ENCODE data around the gene FLNC.

The FLNC gene

DNA sequence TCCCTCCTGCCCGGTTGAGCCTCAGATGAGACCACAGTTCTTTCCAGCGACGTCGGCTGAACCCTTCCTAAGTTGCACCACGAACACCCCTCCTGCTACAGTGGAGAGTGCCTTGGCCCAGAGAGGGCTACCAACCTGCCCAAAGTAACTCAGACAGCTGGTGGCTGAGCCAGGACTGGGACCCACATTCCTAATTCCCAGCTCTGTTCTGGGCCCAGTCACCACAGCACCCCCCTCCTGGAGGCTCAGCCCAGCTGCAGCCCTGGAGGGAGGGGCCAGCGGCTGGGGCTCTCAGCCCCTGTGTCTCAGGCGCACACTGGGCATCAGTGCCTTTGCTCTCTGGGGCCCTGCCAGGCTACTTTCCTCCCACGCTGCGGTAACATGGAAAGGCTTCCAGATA, 43.0 kb downstream of the FLNC start:
- H4K20me1 ChIP-seq (ENCODE audit: insufficient read depth, low read length, poor library complexity, severe bottlenecking), result no peaks in the 10 kb centered on the region
- TF ChIP-seq CTCF (conservative IDR thresholded peaks at IDR 0.05; ENCODE audit: low read length), result no peak
- no peak for TF ChIP-seq EZH2phosphoT487 (IDR thresholded peaks at IDR 0.05; ENCODE audit: borderline replicate concordance)
- H3K27me3 ChIP-seq (ENCODE audit: insufficient read depth, low read length, poor library complexity, severe bottlenecking), result no peaks in the 10 kb centered on the region
- no peak overlapping the region for H3K9ac ChIP-seq (ENCODE audit: low read depth, low read length, poor library complexity, severe bottlenecking)
- no peak overlapping the region for H3K4me3 ChIP-seq (ENCODE audit: low read length, poor library complexity, severe bottlenecking)
- H3K4me1 ChIP-seq (ENCODE audit: insufficient read depth, low read length, poor library complexity, severe bottlenecking), result peaks cover 14% of the 10 kb centered on the region
- no peaks in the 10 kb centered on the region for H3F3A ChIP-seq (ENCODE audit: low read depth)
- no peaks in the 10 kb centered on the region for H3K9me3 ChIP-seq (ENCODE audit: insufficient read depth, low read depth, low read length)
- no peaks in the 10 kb centered on the region for H3K36me3 ChIP-seq (ENCODE audit: insufficient read depth, low read length)
- H3K4me2 ChIP-seq (ENCODE audit: low read depth, low read length, poor library complexity, severe bottlenecking), result no peak overlapping the region
- peaks cover 4% of the 10 kb centered on the region; the same call in 1 of the 2 replicates for H3K79me2 ChIP-seq (ENCODE audit: insufficient read depth, low read length)
- H2AFZ ChIP-seq (ENCODE audit: low read length), result no peak overlapping the region
- no peaks in the 10 kb centered on the region for H3K9me2 ChIP-seq (replicated peaks; ENCODE audit: low read depth, low read length)

DNA sequence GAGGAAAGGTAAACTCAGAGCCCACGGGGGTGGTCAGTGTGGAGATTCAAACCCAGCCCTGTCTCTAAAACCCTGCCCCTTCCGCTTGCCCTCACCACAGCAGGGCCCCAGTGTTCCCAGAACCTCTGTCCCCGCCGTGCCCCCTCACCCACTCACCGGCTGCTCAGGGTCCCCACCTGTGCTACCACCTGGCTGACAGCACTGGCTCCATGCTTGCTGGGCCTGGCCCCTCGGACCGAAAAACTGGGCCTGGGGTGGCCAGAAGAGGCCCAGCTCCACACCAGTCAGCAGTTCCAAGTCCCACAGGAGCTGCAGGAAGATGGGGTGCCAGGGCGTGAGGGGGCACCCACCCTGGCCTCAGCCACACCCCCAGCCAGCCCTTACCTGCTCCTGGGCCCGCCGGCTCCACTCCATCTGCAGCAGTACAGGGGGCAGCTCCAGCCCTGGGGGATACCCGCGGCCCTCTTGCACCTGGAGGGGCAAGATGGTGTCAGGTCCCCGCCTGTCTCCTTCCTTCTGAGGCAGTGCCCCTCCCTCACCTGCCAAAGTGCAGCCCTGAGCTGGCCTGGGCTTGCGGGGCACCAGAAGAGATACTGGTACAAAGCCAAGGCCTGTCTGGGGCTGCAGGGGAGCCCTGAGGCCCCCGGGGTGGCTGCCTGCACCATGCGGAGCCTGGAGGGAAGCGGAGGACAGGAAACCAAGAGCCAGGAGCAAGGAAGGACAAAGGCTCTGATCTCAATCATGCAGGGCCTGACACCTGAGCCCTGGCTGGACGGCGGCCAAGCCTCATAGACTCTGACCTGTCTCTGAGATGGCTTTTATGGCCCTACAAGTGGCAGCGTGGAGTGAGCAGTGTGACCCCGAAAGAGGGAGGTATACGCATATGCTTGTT, 44.2 kb downstream of the FLNC start:
- no peak for TF ChIP-seq EZH2phosphoT487 (IDR thresholded peaks at IDR 0.05; ENCODE audit: borderline replicate concordance)
- no peak for TF ChIP-seq CTCF (conservative IDR thresholded peaks at IDR 0.05; ENCODE audit: low read length)

GRCh38 chr7:128875523-128875948, 45.3 kb downstream of the FLNC start:
- Histone ChIP-seq H3F3A (ENCODE audit: low read depth) (no peaks in the 10 kb centered on the region), H3K9me2 (replicated peaks; ENCODE audit: low read depth, low read length) (no peaks in the 10 kb centered on the region), H3K4me3 (ENCODE audit: low read length, poor library complexity, severe bottlenecking) (no peak overlapping the region), H4K20me1 (ENCODE audit: insufficient read depth, low read length, poor library complexity, severe bottlenecking) (no peaks in the 10 kb centered on the region), H3K9ac (ENCODE audit: low read depth, low read length, poor library complexity, severe bottlenecking) (no peak overlapping the region), H3K4me2 (ENCODE audit: low read depth, low read length, poor library complexity, severe bottlenecking) (no peak overlapping the region), H3K4me1 (ENCODE audit: insufficient read depth, low read length, poor library complexity, severe bottlenecking) (peaks cover 3% of the 10 kb centered on the region), H3K27me3 (ENCODE audit: insufficient read depth, low read length, poor library complexity, severe bottlenecking) (no peaks in the 10 kb centered on the region), H3K79me2 (ENCODE audit: insufficient read depth, low read length) (0 out of 2 replicates have a peak, but pooled peaks cover 1% of the 10 kb centered on the region), H3K9me3 (ENCODE audit: insufficient read depth, low read depth, low read length) (no peaks in the 10 kb centered on the region), H2AFZ (ENCODE audit: low read length) (no peak overlapping the region), H3K36me3 (ENCODE audit: insufficient read depth, low read length) (no peaks in the 10 kb centered on the region)
- TF ChIP-seq CTCF (conservative IDR thresholded peaks at IDR 0.05; ENCODE audit: low read length) (no peak), EZH2phosphoT487 (IDR thresholded peaks at IDR 0.05; ENCODE audit: borderline replicate concordance) (no peak)

More for the DNA sequence above, 44.2 kb downstream of the FLNC start:
- H3K4me2 ChIP-seq (ENCODE audit: low read depth, low read length, poor library complexity, severe bottlenecking), result no peak overlapping the region
- H3K79me2 ChIP-seq (ENCODE audit: insufficient read depth, low read length), result peaks cover 4% of the 10 kb centered on the region; the same call in 1 of the 2 replicates
- no peaks in the 10 kb centered on the region for H4K20me1 ChIP-seq (ENCODE audit: insufficient read depth, low read length, poor library complexity, severe bottlenecking)
- H3F3A ChIP-seq (ENCODE audit: low read depth), result no peaks in the 10 kb centered on the region
- no peak overlapping the region for H3K4me3 ChIP-seq (ENCODE audit: low read length, poor library complexity, severe bottlenecking)
- H3K27me3 ChIP-seq (ENCODE audit: insufficient read depth, low read length, poor library complexity, severe bottlenecking), result no peaks in the 10 kb centered on the region
- H3K36me3 ChIP-seq (ENCODE audit: insufficient read depth, low read length), result no peaks in the 10 kb centered on the region
- H3K9ac ChIP-seq (ENCODE audit: low read depth, low read length, poor library complexity, severe bottlenecking), result no peak overlapping the region
- H3K9me3 ChIP-seq (ENCODE audit: insufficient read depth, low read depth, low read length), result no peaks in the 10 kb centered on the region
- no peaks in the 10 kb centered on the region for H3K9me2 ChIP-seq (replicated peaks; ENCODE audit: low read depth, low read length)
- no peak overlapping the region for H2AFZ ChIP-seq (ENCODE audit: low read length)
- H3K4me1 ChIP-seq (ENCODE audit: insufficient read depth, low read length, poor library complexity, severe bottlenecking), result peaks cover 9% of the 10 kb centered on the region
